Measurements from ENCODE around the gene TMEM245. TPM values are rescaled to one million over a fixed set of nuclear protein-coding genes. Genes with fewer than 3 reads are reported as not detected.

Gene TMEM245
- total and polyA plus RNA-seq, 2 experiments from 2014 or later = 20.8 to 30.2 TPM

DNA sequence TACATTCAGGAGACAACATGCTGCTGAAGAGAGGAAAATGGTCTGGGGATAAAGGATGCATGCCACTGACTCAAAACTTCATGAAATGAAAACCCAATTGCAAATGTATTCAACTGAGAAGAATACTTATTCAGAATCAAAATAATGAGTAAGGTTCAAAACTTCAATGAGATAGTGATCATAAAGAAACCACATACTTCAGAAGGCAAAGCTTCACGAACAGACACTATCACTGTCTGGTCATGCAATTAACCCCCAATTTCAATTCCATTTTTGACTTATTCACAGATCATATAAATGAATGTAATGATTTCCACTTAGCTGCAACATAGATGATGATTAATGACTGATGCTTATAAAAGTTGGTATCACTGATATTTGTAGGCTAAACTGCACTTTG lies 73.4 kb downstream of the TMEM245 start:
- peaks cover 47% of the 10 kb centered on the region for H3K36me3 ChIP-seq (ENCODE audit: low read depth)
- H3K9me3 ChIP-seq (ENCODE audit: low read depth) = no peaks in the 10 kb centered on the region
- H4K20me1 ChIP-seq (ENCODE audit: insufficient read depth) = no peaks in the 10 kb centered on the region
- WGBS, 2 experiments (ENCODE audit: low coverage in 1 of 2, low lambda C conversion rate in 2 of 2, missing lambda C conversion rate in 2 of 2) = 68 to 71% methylated on average over 1 of the region's 1 CpG
- H3K79me2 ChIP-seq (ENCODE audit: insufficient read depth) = no peaks in the 10 kb centered on the region
- no peak for DNase-seq
- in situ Hi-C loops (cut with MboI) = no loop called here
- H3K4me1 ChIP-seq (ENCODE audit: insufficient read depth) = no peaks in the 10 kb centered on the region
- no peaks in the 10 kb centered on the region for H3K27me3 ChIP-seq (replicated peaks; ENCODE audit: insufficient read depth)
- no peak overlapping the region for H3K4me2 ChIP-seq (ENCODE audit: unreplicated experiment)
- no peak overlapping the region for H3K9ac ChIP-seq
- H3K9me2 ChIP-seq (ENCODE audit: insufficient read depth) = 0 out of 2 replicates have a peak, but pooled peaks cover 6% of the 10 kb centered on the region
- H2AFZ ChIP-seq = no peak overlapping the region
- H3F3A ChIP-seq (ENCODE audit: insufficient read depth) = no peaks in the 10 kb centered on the region; the same call in 1 of the 2 replicates
- TF ChIP-seq EZH2phosphoT487 (IDR thresholded peaks at IDR 0.05; ENCODE audit: insufficient read depth, low read depth) (no peak), EZH2 (IDR thresholded peaks at IDR 0.05; ENCODE audit: insufficient read depth, poor library complexity, severe bottlenecking) (no peak)
- no peak overlapping the region for H3K4me3 ChIP-seq
- no peak overlapping the region for H3K27ac ChIP-seq

- H3K4me1 ChIP-seq (ENCODE audit: insufficient read depth) = 0 out of 2 replicates have a peak, but pooled peaks cover 2% of the 10 kb centered on the region
- no peaks in the 10 kb centered on the region for H4K20me1 ChIP-seq (ENCODE audit: insufficient read depth)
- no peaks in the 10 kb centered on the region for H3K27me3 ChIP-seq (replicated peaks; ENCODE audit: insufficient read depth)
- H3K9me3 ChIP-seq (ENCODE audit: low read depth) = no peaks in the 10 kb centered on the region
- no peak for DNase-seq
- H2AFZ ChIP-seq = no peak overlapping the region
- 0 out of 2 replicates have a peak, but pooled peaks cover 6% of the 10 kb centered on the region for H3K9me2 ChIP-seq (ENCODE audit: insufficient read depth)
- WGBS, 2 experiments (ENCODE audit: low coverage in 1 of 2, low lambda C conversion rate in 2 of 2, missing lambda C conversion rate in 2 of 2) = 97 to 98% methylated on average over 4 of the region's 4 CpGs
- no peaks in the 10 kb centered on the region; the same call in 1 of the 2 replicates for H3F3A ChIP-seq (ENCODE audit: insufficient read depth)
- peaks cover 39% of the 10 kb centered on the region for H3K36me3 ChIP-seq (ENCODE audit: low read depth)
- in situ Hi-C loops (cut with MboI) = no loop called here
- no peak overlapping the region for H3K4me3 ChIP-seq
- H3K9ac ChIP-seq = no peak overlapping the region
- H3K79me2 ChIP-seq (ENCODE audit: insufficient read depth) = no peaks in the 10 kb centered on the region
- H3K27ac ChIP-seq = no peak overlapping the region
- H3K4me2 ChIP-seq (ENCODE audit: unreplicated experiment) = no peak overlapping the region
- TF ChIP-seq EZH2 (IDR thresholded peaks at IDR 0.05; ENCODE audit: insufficient read depth, poor library complexity, severe bottlenecking) = no peak
- TF ChIP-seq EZH2phosphoT487 (IDR thresholded peaks at IDR 0.05; ENCODE audit: insufficient read depth, low read depth) = no peak
Observed at GRCh38 chr9:109043578-109043977, 76.2 kb downstream of the TMEM245 start.

GRCh38 chr9:109040571-109040970 lies 79.2 kb downstream of the TMEM245 start:
- no peaks in the 10 kb centered on the region for H3K27me3 ChIP-seq (replicated peaks; ENCODE audit: insufficient read depth)
- peaks cover 13% of the 10 kb centered on the region for H3K36me3 ChIP-seq (ENCODE audit: low read depth)
- H3K4me1 ChIP-seq (ENCODE audit: insufficient read depth) = peaks cover 21% of the 10 kb centered on the region
- H3K4me2 ChIP-seq (ENCODE audit: unreplicated experiment) = no peak overlapping the region
- TF ChIP-seq EZH2 (IDR thresholded peaks at IDR 0.05; ENCODE audit: insufficient read depth, poor library complexity, severe bottlenecking) = no peak
- TF ChIP-seq EZH2phosphoT487 (IDR thresholded peaks at IDR 0.05; ENCODE audit: insufficient read depth, low read depth) = no peak
- 98 to 99% methylated on average over 4 of the region's 4 CpGs for WGBS, 2 experiments (ENCODE audit: low coverage in 1 of 2, low lambda C conversion rate in 2 of 2, missing lambda C conversion rate in 2 of 2)
- in situ Hi-C loops (cut with MboI) = no loop called here
- DNase-seq = no peak
- no peaks in the 10 kb centered on the region for H4K20me1 ChIP-seq (ENCODE audit: insufficient read depth)
- H3K4me3 ChIP-seq = no peak overlapping the region
- no peaks in the 10 kb centered on the region for H3K79me2 ChIP-seq (ENCODE audit: insufficient read depth)
- H3K9me3 ChIP-seq (ENCODE audit: low read depth) = no peaks in the 10 kb centered on the region
- H3K27ac ChIP-seq = no peak overlapping the region
- no peak overlapping the region for H3K9ac ChIP-seq
- H3F3A ChIP-seq (ENCODE audit: insufficient read depth) = peaks cover 14% of the 10 kb centered on the region
- H3K9me2 ChIP-seq (ENCODE audit: insufficient read depth) = no peaks in the 10 kb centered on the region
- no peak overlapping the region for H2AFZ ChIP-seq

DNA sequence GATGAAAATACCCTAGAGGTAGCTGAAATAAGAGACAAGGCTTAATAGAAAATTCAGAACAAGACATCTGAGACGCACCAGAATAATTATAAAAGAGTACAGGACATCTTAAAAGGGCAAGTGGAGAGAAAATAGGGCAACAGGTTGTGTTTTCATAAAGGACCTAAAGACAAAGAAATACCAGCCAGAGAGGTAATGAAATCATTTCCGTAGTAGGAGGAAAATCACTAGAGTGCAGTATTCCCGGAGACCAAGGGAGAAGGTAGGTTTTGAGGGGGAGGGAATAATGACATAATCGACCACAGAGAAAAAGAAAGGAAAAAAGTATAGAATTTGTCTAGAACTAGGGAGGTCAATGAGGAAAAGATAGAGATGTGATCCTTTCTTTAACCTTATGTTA lies 80.2 kb downstream of the TMEM245 start:
- H3K27ac ChIP-seq = no peak overlapping the region
- no peaks in the 10 kb centered on the region for H3K9me3 ChIP-seq (ENCODE audit: low read depth)
- DNase-seq = no peak
- no peaks in the 10 kb centered on the region for H3K79me2 ChIP-seq (ENCODE audit: insufficient read depth)
- H3K9ac ChIP-seq = no peak overlapping the region
- TF ChIP-seq EZH2phosphoT487 (IDR thresholded peaks at IDR 0.05; ENCODE audit: insufficient read depth, low read depth) = no peak
- TF ChIP-seq EZH2 (IDR thresholded peaks at IDR 0.05; ENCODE audit: insufficient read depth, poor library complexity, severe bottlenecking) = no peak
- WGBS, 2 experiments (ENCODE audit: low coverage in 1 of 2, low lambda C conversion rate in 2 of 2, missing lambda C conversion rate in 2 of 2) = 95 to 100% methylated on average over 4 of the region's 4 CpGs
- H3K36me3 ChIP-seq (ENCODE audit: low read depth) = peaks cover 13% of the 10 kb centered on the region; the same call in 1 of the 2 replicates
- H3F3A ChIP-seq (ENCODE audit: insufficient read depth) = peaks cover 19% of the 10 kb centered on the region
- no peak overlapping the region for H2AFZ ChIP-seq
- H3K9me2 ChIP-seq (ENCODE audit: insufficient read depth) = no peaks in the 10 kb centered on the region
- no peak overlapping the region for H3K4me2 ChIP-seq (ENCODE audit: unreplicated experiment)
- H4K20me1 ChIP-seq (ENCODE audit: insufficient read depth) = no peaks in the 10 kb centered on the region
- no peaks in the 10 kb centered on the region for H3K27me3 ChIP-seq (replicated peaks; ENCODE audit: insufficient read depth)
- in situ Hi-C loops (cut with MboI) = no loop called here
- H3K4me1 ChIP-seq (ENCODE audit: insufficient read depth) = peaks cover 31% of the 10 kb centered on the region
- H3K4me3 ChIP-seq = no peak overlapping the region

All from GM23248 (cell line).